ENCODE results near the gene CALHM3.

The CALHM3 gene

DNA sequence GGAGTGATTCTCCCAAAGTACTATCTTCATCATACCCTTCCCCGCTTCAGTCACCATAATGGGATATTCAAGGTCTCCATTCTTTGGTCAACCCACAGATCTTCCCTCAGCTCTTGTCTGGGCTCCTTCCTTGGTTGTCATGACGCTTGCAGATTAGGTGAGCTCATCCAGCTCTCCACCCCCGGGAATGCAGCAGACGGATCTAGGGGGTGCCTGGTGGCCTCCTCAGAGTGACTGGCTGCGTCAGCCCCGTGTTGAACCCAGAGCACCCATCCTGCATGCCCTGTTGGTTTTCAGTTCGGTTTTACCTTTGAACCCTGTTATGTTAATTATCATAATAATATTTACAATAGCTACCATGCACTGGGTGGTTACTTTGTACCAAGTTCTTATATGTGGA lies 20.8 kb upstream of the CALHM3 start:
- no peak for DNase-seq (ENCODE audit: low spot score)
- TF ChIP-seq, protein P1, sequence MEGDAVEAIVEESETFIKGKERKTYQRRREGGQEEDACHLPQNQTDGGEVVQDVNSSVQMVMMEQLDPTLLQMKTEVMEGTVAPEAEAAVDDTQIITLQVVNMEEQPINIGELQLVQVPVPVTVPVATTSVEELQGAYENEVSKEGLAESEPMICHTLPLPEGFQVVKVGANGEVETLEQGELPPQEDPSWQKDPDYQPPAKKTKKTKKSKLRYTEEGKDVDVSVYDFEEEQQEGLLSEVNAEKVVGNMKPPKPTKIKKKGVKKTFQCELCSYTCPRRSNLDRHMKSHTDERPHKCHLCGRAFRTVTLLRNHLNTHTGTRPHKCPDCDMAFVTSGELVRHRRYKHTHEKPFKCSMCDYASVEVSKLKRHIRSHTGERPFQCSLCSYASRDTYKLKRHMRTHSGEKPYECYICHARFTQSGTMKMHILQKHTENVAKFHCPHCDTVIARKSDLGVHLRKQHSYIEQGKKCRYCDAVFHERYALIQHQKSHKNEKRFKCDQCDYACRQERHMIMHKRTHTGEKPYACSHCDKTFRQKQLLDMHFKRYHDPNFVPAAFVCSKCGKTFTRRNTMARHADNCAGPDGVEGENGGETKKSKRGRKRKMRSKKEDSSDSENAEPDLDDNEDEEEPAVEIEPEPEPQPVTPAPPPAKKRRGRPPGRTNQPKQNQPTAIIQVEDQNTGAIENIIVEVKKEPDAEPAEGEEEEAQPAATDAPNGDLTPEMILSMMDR (IDR thresholded peaks at IDR 0.05; ENCODE audit: extremely low read depth, missing control alignments), result no peak

DNA sequence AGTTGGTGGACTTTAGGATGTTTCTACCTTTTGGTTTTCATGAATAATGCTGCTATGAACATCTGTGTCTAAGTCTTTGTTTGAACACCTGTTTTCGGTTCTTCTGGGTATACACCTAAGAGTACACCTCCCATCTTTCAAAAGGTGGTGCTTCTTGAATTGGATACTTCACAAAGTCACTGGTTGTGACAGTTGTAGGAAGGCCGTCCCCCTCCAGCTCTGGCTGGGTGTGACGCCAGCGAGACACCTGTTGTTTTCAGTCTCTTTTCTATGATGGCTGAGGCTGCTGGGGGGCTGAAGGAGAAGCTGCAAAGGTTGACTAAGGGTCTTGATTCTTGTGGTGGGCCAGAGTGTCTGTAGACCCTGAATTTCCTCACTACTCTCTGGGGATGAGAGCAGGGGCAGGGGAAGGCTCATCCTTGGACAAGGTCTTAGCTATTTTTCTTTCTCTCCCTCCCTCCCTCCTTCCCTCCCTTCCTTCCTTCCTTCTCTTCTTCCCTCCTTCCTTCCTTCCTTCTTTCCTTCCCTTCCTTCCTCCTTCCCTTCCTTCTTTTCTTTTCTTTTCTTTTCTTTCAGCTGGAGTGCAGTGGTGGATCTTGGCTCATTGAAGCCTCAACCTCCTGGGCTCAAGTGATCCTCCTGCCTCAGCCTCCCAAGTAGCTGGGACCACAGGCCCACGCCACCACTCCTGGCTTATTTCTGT lies 20.0 kb upstream of the CALHM3 start:
- no peak for DNase-seq (ENCODE audit: low spot score)
- TF ChIP-seq, protein P1 (IDR thresholded peaks at IDR 0.05; ENCODE audit: extremely low read depth, missing control alignments), result no peak

DNA sequence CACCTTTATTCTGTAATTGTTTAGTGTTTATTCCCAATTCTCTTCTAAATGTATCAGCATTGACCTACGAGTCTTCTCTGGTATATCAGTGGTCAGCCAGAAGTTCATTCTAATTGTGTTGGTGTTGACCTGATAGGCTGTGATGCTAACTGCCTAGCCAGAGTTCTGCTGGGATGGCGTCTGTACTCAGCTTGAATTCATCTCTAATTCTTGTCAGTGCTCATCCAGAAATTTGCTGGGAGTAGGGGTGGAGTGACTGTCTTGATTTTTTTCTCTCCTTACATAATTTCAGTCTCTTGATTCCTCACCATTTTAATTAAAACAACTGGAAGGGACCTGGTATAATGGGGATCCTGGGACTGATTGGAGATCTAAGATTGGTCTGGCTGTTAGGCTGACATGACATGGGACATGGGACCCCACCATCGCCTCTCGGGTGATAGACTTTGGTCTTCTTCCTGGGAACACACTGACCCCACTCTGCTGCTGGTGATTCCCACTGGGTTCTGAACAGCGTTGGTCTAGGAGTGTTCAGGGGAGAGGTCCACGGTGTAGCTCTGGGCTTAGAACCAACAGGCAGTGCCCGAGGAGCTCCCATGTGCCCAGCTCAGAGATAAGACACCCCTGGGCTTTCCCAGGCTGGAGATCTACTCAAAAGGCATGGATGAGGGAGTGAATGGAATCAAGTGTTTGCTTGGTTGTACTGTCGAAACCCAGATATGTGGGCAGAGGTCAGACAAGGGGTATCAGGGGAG lies 18.3 kb upstream of the CALHM3 start:
- no peak for DNase-seq (ENCODE audit: low spot score)
- TF ChIP-seq, protein P1 (IDR thresholded peaks at IDR 0.05; ENCODE audit: extremely low read depth, missing control alignments), result no peak

DNA sequence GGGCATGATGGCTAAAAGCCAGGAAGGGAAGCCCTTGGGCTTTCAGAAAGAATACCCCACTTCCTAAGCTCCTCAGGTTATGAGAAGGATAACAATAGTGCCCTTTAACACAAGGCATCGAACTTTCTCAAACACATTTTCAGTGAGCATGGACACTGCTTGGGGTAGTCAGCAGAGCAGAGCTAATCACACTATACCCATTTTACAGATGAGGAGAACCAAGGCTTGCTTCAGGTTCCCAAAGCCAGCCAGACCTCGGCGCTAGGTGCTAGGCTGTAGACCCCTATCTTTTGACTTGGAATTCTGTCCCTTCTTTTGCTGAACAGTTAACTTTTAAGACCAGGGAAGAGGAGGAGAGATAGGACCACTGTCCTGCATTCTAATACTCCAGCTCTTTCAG lies 16.3 kb upstream of the CALHM3 start:
- TF ChIP-seq, protein P1 (IDR thresholded peaks at IDR 0.05; ENCODE audit: extremely low read depth, missing control alignments), result no peak
- DNase-seq (ENCODE audit: low spot score), result no peak

DNA sequence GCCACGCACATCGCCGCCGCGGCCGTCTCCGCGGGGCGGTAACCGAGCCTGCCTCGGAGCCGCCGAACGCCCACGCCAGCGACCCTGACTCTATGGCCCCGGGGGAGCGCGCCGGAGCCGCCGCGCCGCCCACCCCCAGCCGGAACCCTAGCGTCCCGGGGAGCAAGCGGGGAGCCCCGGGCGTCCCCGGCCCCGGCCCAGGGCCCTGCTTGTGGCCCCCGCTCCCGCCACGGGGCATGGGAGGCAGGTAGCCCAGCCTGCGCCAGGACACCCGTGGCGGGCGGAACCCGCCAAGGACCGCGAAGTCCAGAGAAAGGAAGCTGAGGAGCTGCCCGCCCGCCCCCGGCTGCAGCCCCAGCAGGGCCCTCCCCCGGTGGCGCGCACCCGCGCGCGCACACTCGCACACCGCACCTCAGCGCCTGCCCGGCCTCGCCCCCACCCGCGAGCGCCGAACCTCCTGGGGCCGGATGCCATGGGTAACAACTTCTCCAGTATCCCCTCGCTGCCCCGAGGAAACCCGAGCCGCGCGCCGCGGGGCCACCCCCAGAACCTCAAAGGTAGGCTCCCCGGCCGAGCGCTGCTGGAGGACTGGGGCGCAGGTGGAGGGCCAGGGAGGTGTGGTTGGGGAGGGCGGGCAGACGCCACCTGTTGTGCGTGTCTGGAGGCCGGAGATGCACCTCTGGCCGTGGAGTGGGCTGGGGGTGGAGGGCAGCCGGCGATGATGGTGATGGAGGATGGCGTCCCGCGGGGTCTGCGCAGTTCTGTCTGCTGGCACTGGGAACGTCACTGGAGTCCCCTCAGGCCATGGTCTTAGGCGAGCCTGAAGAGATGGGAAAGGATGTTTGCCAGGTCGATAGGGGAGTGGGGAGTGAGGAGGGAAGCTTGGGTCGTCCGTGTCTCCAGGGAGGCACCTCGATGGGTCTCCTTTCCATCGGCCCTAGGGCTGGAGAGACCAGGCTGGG lies 15.2 kb upstream of the CALHM3 start:
- DNase-seq (ENCODE audit: low spot score), result peak; percentile 63
- TF ChIP-seq, protein P1 (IDR thresholded peaks at IDR 0.05; ENCODE audit: extremely low read depth, missing control alignments), result no peak

DNA sequence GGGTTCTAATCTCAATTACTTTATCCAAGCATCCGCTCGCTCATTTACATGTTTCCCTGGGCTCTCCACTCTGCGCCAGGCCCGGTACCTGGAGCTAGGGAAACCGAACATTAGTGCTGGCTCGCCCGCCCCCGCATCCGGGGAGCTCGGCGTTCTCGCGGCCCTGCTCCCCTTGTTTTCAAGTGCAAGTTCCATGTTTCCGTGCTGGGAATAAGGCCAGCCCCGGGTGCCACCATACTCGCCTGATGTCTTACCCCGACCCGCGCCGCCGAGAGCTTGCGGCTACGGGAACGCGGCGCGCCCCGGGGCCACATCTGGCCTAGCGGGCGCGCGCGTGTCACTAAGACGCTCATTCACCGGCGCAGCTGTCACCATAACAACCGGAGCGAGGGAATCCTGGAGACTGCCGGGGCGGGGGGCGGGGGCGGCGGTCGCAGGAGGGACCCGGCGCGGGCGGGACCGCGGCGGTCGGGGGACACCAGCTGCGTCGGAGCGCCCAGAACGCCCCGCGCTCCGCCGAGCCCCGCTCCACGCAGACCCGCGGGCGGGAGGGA lies 14.4 kb upstream of the CALHM3 start, which contains the start of gene NEURL1:
Gene NEURL1, plus strand, starts transcription at position 344 of the 554 bp plus-strand sequence. CDS start 683 bp downstream, outside the sequence.
- peak; percentile 44 for DNase-seq (ENCODE audit: low spot score)
- TF ChIP-seq, protein P1 (IDR thresholded peaks at IDR 0.05; ENCODE audit: extremely low read depth, missing control alignments), result no peak
